SU-DHL-6 (cell line): ENCODE measurements around the gene ITGB1BP1.

ENCODE experiments used
- H2AFZ ChIP-seq: fragments of 200-600 bp; sonication (generic); 2 replicates; pipeline ENCODE4 v1.6.1; 2014; ENCODE audit warnings: low read depth, mild to moderate bottlenecking, moderate library complexity, mixed read lengths, antibody characterized with exemption, low read length; ENCODE audit not compliant: severe bottlenecking
- H3F3A ChIP-seq: fragments of 200-600 bp; shearing (Covaris generic); 2 replicates; pipeline ENCODE4 v1.6.0; 2016; ENCODE audit warnings: antibody characterized with exemption, mild to moderate bottlenecking; ENCODE audit not compliant: insufficient read depth
- H3K27ac ChIP-seq: fragments of 200-600 bp; sonication (generic); 2 replicates; pipeline ENCODE4 v1.5.1; 2016; ENCODE audit warnings: low read depth, mild to moderate bottlenecking, low read length, moderate library complexity, mixed read lengths
- H3K27me3 ChIP-seq: fragments of 200-600 bp; sonication (generic), shearing (Covaris generic); 2 replicates; pipeline ENCODE4 v1.6.0; 2014; ENCODE audit warnings: mild to moderate bottlenecking, low read length
- H3K36me3 ChIP-seq: fragments of 200-600 bp; sonication (generic); 2 replicates; pipeline ENCODE4 v1.6.1; 2014; ENCODE audit warnings: mild to moderate bottlenecking, low read length, mixed read lengths
- H3K4me2 ChIP-seq: fragments of 300-600, 200-600 bp; shearing (Covaris generic), sonication (generic); 2 replicates; pipeline ENCODE4 v1.6.0; 2014; ENCODE audit warnings: low read length, low read depth, mild to moderate bottlenecking; ENCODE audit not compliant: poor library complexity, severe bottlenecking
- H3K4me3 ChIP-seq: fragments of 200-600 bp; sonication (generic); 2 replicates; pipeline ENCODE4 v1.5.1; 2014; ENCODE audit warnings: antibody characterized with exemption, low read length, mild to moderate bottlenecking, mixed read lengths; ENCODE audit not compliant: insufficient read depth, poor library complexity, severe bottlenecking
- H3K79me2 ChIP-seq: fragments of 200-600 bp; sonication (generic); 2 replicates; pipeline ENCODE4 v1.6.1; 2014; ENCODE audit warnings: mild to moderate bottlenecking, low read length, moderate library complexity; ENCODE audit not compliant: insufficient read depth
- H3K9ac ChIP-seq: fragments of 200-600 bp; sonication (generic); 2 replicates; pipeline ENCODE4 v1.7.0; 2014; ENCODE audit warnings: mild to moderate bottlenecking, low read length
- H3K9me2 ChIP-seq: fragments of 200-600 bp; sonication (generic); replicated peaks from 2 replicates; pipeline ENCODE4 v1.6.1; 2014; ENCODE audit warnings: low read length; ENCODE audit not compliant: insufficient read depth
- H3K9me3 ChIP-seq: fragments of 200-600 bp; sonication (generic); 2 replicates; pipeline ENCODE4 v1.6.1; 2014; ENCODE audit warnings: low read length, mixed read lengths; ENCODE audit not compliant: insufficient read depth
- H4K20me1 ChIP-seq: fragments of 200-600 bp; sonication (generic); 2 replicates; pipeline ENCODE4 v1.6.1; 2014; ENCODE audit warnings: low read depth, mild to moderate bottlenecking, antibody characterized with exemption, low read length, moderate library complexity, mixed read lengths
- CTCF ChIP-seq: fragments of 200-600 bp; sonication (generic); IDR thresholded peaks from one replicate; pipeline ENCODE4 v1.5.1; 2017; ENCODE audit warnings: antibody characterized with exemption, mild to moderate bottlenecking, low read length, moderate library complexity; ENCODE audit not compliant: insufficient read depth, poor library complexity, severe bottlenecking
- EZH2phosphoT487 ChIP-seq: fragments of 200-600 bp; sonication (generic), shearing (Covaris generic); conservative IDR thresholded peaks from 2 replicates; pipeline ENCODE4 v1.6.1; 2018; ENCODE audit warnings: mild to moderate bottlenecking, antibody characterized with exemption, low read length, moderate library complexity, mixed read lengths

ITGB1BP1 gene

GRCh38 chr2:9390991-9391390 is 32.3 kb downstream of the ITGB1BP1 start:
- Histone ChIP-seq H4K20me1 (no peaks in the 10 kb centered on the region), H3K27me3 (no peaks in the 10 kb centered on the region), H3K9me2 (no peaks in the 10 kb centered on the region), H2AFZ (no peak overlapping the region), H3K9ac (no peak overlapping the region), H3K36me3 (no peaks in the 10 kb centered on the region), H3K4me3 (no peak overlapping the region), H3K9me3 (no peaks in the 10 kb centered on the region), H3K79me2 (no peaks in the 10 kb centered on the region), H3K27ac (no peak overlapping the region), H3F3A (no peaks in the 10 kb centered on the region), H3K4me2 (no peak overlapping the region)
- TF ChIP-seq CTCF (no peak), EZH2phosphoT487 (no peak)

GRCh38 chr2:9390151-9390850 is 33.0 kb downstream of the ITGB1BP1 start:
- Histone ChIP-seq H3K4me3 (no peak overlapping the region), H3K36me3 (no peaks in the 10 kb centered on the region), H2AFZ (no peak overlapping the region), H3K4me2 (no peak overlapping the region), H3K9ac (no peak overlapping the region), H3K27ac (no peak overlapping the region), H3F3A (no peaks in the 10 kb centered on the region), H3K27me3 (no peaks in the 10 kb centered on the region), H3K79me2 (no peaks in the 10 kb centered on the region), H4K20me1 (no peaks in the 10 kb centered on the region), H3K9me3 (no peaks in the 10 kb centered on the region), H3K9me2 (no peaks in the 10 kb centered on the region)
- TF ChIP-seq EZH2phosphoT487 (no peak), CTCF (no peak)

- no peaks in the 10 kb centered on the region for H3K9me3 ChIP-seq
- H3K4me2 ChIP-seq: no peak overlapping the region
- H3K27me3 ChIP-seq: no peaks in the 10 kb centered on the region
- H3F3A ChIP-seq: no peaks in the 10 kb centered on the region
- TF ChIP-seq CTCF (no peak), EZH2phosphoT487 (no peak)
- H3K79me2 ChIP-seq: no peaks in the 10 kb centered on the region
- no peaks in the 10 kb centered on the region for H3K9me2 ChIP-seq
- no peaks in the 10 kb centered on the region for H3K36me3 ChIP-seq
- no peaks in the 10 kb centered on the region for H4K20me1 ChIP-seq
- H3K27ac ChIP-seq: no peak overlapping the region
- H3K4me3 ChIP-seq: no peak overlapping the region
- H2AFZ ChIP-seq: no peak overlapping the region
- no peak overlapping the region for H3K9ac ChIP-seq
Measured at GRCh38 chr2:9388950-9389911, 34.1 kb downstream of the ITGB1BP1 start.
